ENCODE results near the gene RAPGEF2.

RAPGEF2 gene

DNA sequence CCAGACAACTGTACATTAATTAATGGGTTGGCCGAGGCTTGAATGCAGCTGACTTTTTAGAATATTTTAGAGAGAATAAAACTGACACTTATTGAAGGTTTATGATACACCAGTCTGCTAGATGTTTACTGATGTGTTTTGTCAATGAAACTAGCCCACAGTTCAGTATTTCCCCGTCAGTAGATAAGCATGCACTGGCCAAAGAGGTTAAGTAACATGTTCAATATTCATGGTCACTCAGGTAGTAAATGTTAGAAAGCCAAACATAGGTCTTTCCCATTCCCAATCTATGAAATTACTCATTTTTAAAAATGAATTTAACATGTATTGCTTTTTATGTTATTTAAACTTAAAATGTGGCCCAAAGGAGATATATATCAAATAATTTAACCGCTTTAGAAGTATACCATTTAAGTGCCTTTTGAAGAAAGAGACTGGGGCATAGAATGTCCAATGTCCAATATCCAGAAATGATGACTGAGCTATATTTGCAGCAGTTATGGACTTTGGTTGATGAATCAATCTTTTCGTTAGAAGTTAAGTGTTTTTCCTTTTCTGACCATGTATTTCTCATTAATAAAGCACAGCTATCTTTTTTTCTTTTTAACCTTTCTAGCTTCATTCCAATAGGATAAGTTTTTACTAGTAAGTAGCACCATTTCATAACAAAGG lies 156.1 kb downstream of the RAPGEF2 start:
- H3K27ac ChIP-seq, result no peak overlapping the region
- no peak for TF ChIP-seq ZFX (IDR thresholded peaks at IDR 0.05; ENCODE audit: borderline replicate concordance)
- TF ChIP-seq, protein P1, sequence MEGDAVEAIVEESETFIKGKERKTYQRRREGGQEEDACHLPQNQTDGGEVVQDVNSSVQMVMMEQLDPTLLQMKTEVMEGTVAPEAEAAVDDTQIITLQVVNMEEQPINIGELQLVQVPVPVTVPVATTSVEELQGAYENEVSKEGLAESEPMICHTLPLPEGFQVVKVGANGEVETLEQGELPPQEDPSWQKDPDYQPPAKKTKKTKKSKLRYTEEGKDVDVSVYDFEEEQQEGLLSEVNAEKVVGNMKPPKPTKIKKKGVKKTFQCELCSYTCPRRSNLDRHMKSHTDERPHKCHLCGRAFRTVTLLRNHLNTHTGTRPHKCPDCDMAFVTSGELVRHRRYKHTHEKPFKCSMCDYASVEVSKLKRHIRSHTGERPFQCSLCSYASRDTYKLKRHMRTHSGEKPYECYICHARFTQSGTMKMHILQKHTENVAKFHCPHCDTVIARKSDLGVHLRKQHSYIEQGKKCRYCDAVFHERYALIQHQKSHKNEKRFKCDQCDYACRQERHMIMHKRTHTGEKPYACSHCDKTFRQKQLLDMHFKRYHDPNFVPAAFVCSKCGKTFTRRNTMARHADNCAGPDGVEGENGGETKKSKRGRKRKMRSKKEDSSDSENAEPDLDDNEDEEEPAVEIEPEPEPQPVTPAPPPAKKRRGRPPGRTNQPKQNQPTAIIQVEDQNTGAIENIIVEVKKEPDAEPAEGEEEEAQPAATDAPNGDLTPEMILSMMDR (IDR thresholded peaks at IDR 0.05), result no peak

DNA sequence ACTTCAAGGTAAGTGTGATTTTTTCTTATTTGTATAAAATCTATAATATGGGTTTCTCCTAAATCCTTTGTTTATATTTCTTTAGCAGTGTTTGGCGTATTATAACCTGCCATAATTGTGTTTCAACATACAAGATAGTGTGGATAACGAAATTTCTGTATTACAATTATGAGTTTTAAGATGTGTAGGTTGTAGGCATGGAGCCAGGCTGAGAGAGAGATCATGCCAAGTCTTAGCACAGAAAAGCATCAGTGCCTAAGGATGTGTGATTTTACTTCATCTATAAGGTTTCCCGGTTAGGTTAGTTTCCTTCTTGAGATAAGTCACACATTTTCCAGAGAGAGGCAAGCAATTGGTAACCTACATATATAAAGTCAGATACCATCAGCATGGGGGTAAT lies 161.2 kb downstream of the RAPGEF2 start:
- H3K27ac ChIP-seq, result no peak overlapping the region
- no peak for TF ChIP-seq ZFX (IDR thresholded peaks at IDR 0.05; ENCODE audit: borderline replicate concordance)
- TF ChIP-seq, protein P1 (IDR thresholded peaks at IDR 0.05), result no peak

DNA sequence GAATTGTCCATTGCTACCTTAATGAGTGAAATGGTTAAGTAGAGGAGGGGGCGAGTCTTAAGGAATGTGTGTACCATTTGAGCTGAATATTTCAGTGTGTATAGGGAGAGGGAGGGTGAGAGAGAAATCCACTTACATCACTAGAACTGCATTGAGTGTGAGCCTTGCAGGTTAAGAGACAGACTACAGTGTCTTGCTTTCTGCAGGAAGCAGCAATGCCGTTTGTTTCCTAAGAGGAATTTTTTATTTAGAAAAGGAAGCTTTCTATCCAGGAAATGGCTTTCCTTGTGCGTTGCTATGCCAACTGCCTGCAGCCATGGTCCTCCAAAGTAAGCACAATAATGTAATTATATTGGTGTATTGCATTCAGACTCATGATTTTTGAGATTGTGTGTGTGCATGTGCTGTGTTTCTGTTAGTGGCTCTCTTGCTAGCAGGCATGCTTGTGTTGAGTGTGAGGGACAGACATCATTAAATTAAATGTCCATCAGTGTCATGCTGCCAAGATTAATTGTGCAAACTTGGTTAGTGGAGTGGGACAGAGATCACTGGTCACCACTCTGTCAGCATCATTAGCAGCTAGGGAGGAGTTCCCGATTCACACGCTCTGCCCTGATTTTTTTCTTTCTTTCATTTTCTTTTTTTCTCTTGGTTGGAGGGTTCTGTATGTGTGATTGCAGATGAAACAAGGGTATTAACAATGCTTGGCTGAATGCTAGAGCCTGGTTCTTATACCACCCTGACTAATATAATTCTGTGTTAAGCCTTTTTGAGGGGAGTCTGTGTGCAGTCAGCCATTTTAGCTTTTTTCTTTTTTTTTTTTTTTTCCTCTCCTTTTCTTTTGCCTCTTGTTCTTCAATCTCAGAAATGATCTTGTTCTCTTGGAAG lies 164.3 kb downstream of the RAPGEF2 start:
- TF ChIP-seq ZFX (IDR thresholded peaks at IDR 0.05; ENCODE audit: borderline replicate concordance), result no peak
- TF ChIP-seq, protein P1 (IDR thresholded peaks at IDR 0.05), result no peak
- no peak overlapping the region for H3K27ac ChIP-seq

DNA sequence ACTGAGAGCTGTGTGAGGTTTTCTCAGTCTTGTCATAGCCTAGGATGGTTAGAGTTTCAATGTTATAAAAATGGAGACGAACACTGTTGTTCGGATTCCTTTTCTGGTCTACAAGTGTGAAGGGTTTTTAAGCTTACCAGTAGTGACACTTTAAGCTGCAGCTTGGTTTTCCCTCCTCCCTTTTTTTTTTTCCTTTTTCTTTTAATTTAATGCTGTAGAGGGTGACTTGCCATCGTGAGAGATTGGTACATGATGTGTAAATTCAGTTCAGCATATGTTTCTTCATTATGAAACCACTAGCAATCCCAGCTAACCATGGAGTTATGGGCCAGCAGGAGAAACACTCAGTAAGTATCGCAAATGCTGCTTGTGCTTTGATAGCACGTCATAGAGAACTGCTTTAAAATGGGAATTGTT lies 165.0 kb downstream of the RAPGEF2 start:
- no peak overlapping the region for H3K27ac ChIP-seq
- TF ChIP-seq, protein P1 (IDR thresholded peaks at IDR 0.05), result no peak
- TF ChIP-seq ZFX (IDR thresholded peaks at IDR 0.05; ENCODE audit: borderline replicate concordance), result no peak

DNA sequence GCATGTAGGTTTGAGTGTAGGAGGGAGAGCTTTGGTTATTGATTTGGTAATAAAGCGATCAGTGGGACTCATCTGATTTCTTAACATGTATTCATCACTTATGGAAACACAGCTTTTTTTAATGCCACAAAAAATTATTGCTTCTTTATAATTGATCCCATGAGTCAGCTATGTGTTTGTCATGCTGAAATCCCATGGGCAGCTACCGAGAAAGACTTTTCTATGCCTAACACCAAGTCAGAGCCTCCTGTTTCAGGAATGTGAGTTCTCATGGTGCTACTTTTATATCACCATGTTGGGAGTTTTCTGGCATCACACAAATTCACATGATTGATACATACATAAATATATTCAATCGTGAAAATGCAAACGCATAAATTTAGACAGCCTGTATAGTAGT lies 165.7 kb downstream of the RAPGEF2 start:
- H3K27ac ChIP-seq, result no peak overlapping the region
- TF ChIP-seq, protein P1 (IDR thresholded peaks at IDR 0.05), result no peak
- TF ChIP-seq ZFX (IDR thresholded peaks at IDR 0.05; ENCODE audit: borderline replicate concordance), result no peak

DNA sequence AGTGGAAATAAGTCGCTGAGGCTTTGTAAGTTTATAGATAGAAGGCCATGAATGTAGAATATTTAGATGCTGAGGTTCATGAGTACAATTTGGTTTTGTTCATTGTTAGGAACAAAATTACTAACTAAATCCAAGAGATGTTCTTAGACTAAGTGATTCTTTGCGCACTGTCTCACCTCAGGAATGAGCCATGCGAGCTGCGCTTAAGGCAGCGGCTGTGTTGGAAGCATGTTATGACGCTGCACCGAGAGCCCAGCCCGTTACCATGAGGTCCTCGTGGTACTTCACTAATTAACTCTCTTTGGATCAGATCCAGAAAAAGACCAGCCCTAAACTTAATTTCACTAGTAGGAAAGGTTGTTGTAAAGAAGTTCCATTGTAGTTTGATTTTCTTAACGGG lies 166.2 kb downstream of the RAPGEF2 start:
- H3K27ac ChIP-seq, result no peak overlapping the region
- TF ChIP-seq ZFX (IDR thresholded peaks at IDR 0.05; ENCODE audit: borderline replicate concordance), result no peak
- TF ChIP-seq, protein P1 (IDR thresholded peaks at IDR 0.05), result no peak

DNA sequence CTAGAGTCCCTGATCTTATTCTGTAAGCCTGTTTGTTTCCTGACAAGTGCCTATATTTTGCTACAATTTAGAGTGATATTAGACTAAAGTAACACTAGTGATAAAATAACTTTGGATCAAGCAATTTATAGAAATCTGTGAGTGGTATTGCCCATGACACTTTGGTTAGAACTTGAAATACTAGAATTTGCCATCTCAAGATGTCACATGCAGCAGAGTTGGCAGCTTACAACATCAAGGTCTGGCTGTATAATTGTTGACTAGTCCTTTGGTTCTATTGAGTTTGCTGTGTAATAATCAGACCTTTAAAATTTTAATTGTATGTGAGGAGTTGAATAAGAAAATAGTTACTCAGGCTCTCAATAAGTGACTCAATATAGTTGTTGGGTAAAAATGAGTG lies 167.1 kb downstream of the RAPGEF2 start:
- TF ChIP-seq, protein P1 (IDR thresholded peaks at IDR 0.05), result no peak
- TF ChIP-seq ZFX (IDR thresholded peaks at IDR 0.05; ENCODE audit: borderline replicate concordance), result no peak
- no peak overlapping the region for H3K27ac ChIP-seq

Data from 22Rv1 (cell line).